ENCODE data around the gene MED12L.
A peak's percentile ranks its signal among the peaks of the same experiment; 100 is the strongest.
"Not testable (repeated sequence)": the region's sequence is repeated elsewhere in the genome, so short reads cannot be mapped to it uniquely, and the experiment has no call there.

The MED12L gene

GRCh38 chr3:151219056-151219455 lies 133.6 kb downstream of the MED12L start:
- Mint-ChIP-seq H3K9me3 (no peaks in the 10 kb centered on the region), H3K27ac (no peak overlapping the region), H3K27me3 (no peaks in the 10 kb centered on the region), H3K4me3 (no peak overlapping the region), H3K36me3 (peaks cover 9% of the 10 kb centered on the region), H3K4me1 (peaks cover 8% of the 10 kb centered on the region)

DNA sequence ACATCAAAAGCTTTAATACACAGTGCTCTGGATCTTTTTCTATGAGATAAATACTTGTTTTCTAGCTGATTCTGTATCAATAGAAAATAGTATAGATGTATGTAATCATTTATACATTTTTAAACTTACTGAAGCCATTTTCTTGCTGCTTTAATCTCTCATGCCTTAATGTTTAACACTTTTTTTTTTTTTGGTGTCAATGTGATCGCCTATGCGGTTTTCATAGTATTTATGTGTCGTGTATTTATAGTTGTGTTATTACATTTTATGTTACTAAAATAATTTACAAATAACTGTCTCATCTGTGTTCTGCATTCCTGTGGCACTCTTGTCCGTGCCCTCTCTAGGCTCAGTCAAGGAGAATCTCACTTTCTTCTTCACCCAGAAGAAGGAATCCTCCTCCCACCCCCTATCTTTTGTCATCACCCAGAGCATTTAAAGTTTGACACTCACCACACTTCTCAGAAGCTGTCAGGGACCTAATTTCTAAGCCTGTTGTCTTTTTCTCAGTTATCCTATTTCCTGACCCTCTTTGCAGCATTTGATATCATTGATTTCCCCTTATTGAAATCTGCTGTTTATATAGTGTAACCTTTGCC lies 138.9 kb downstream of the MED12L start:
- H3K4me1 Mint-ChIP-seq, result peaks cover 35% of the 10 kb centered on the region
- H3K9me3 Mint-ChIP-seq, result no peaks in the 10 kb centered on the region
- H3K36me3 Mint-ChIP-seq, result peaks cover 9% of the 10 kb centered on the region
- H3K4me3 Mint-ChIP-seq, result no peak overlapping the region
- H3K27me3 Mint-ChIP-seq, result no peaks in the 10 kb centered on the region
- no peak overlapping the region for H3K27ac Mint-ChIP-seq

GRCh38 chr3:151225040-151225975 lies 139.8 kb downstream of the MED12L start:
- Mint-ChIP-seq H3K4me3 (no peak overlapping the region), H3K4me1 (peaks cover 37% of the 10 kb centered on the region), H3K27me3 (no peaks in the 10 kb centered on the region), H3K27ac (peak overlapping the region; percentile 53), H3K9me3 (no peaks in the 10 kb centered on the region), H3K36me3 (peaks cover 9% of the 10 kb centered on the region)

DNA sequence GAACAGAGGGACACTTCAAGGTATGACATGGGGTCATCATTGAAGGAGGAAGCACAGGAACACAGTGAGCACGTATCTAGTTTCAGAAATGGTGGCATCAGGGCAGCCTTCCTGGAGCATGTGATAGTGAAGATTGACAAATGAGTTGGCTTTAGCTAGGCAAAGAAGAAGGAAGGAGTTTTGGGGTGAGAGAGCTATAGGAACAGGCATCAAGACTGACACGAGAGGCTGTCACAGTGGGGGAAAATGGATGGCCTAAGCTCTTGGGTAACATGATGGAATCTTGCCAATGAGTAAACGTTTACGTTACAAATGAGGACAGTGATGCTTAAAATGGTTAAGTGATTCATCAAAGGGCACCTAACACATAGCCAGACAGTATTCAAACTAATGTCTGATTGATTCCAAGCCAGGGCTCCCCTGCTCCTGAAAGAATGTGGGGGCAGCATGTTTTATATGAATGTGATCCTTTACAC lies 140.7 kb downstream of the MED12L start:
- Mint-ChIP-seq H3K27ac (peak overlapping the region; percentile 53), H3K27me3 (no peaks in the 10 kb centered on the region), H3K4me3 (no peak overlapping the region), H3K9me3 (no peaks in the 10 kb centered on the region), H3K36me3 (peaks cover 8% of the 10 kb centered on the region), H3K4me1 (peaks cover 45% of the 10 kb centered on the region)

DNA sequence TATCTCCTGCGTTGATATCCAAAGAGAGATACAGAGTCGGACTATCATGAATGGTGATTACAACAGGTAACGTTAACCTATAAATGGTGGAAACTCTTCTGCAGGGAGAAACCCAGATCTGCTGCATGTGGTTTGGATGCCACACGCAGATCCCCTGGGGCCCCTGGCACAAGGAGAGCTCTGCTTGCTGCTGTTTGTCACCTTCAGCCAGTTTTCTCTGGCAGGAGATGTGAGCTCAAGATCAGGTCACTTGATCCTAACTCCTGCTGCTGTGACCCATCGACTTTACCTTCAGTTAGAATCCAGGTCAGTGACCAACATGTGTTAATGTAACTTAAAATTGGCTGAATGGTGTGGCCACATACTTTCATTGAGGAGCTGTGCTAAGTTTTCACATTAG lies 141.4 kb downstream of the MED12L start:
- H3K4me3 Mint-ChIP-seq, result no peak overlapping the region
- H3K27me3 Mint-ChIP-seq, result no peaks in the 10 kb centered on the region
- H3K9me3 Mint-ChIP-seq, result no peaks in the 10 kb centered on the region
- H3K27ac Mint-ChIP-seq, result no peak overlapping the region
- peaks cover 6% of the 10 kb centered on the region for H3K36me3 Mint-ChIP-seq
- peaks cover 48% of the 10 kb centered on the region for H3K4me1 Mint-ChIP-seq

DNA sequence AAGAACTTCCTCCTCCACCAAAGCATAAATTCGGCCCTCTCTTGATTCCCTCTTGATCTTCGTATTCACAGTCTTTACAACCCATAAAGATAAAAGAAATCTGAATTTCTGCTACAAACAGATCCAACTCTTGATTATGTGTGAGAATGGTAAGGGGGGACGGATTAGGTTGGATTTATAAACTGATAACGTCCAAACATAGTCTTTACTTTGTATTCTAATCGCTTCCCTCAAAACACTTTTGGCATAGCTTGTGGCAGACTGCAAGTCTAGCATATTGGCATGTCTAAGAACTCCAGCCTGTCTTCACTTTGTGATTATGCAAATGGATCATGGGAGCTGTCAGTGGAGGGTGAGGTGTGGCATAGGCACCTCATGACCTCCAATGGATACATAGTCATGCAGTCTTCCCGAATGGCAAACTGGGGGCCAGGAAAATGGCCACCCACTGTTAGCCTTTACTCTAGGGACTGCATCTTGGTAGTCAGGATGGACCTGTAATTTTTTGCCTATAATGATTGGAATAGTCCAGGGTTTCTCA lies 141.9 kb downstream of the MED12L start:
- Mint-ChIP-seq H3K27me3 (no peaks in the 10 kb centered on the region), H3K4me3 (no peak overlapping the region), H3K9me3 (no peaks in the 10 kb centered on the region), H3K4me1 (peaks cover 48% of the 10 kb centered on the region), H3K36me3 (peaks cover 3% of the 10 kb centered on the region), H3K27ac (peak overlapping the region; percentile 15)

- Mint-ChIP-seq H3K36me3 (peaks cover 2% of the 10 kb centered on the region), H3K4me1 (peaks cover 48% of the 10 kb centered on the region), H3K27ac (peak overlapping the region; percentile 9), H3K4me3 (peak overlapping the region; percentile 8), H3K27me3 (no peaks in the 10 kb centered on the region), H3K9me3 (no peaks in the 10 kb centered on the region)
These were observed 142.6 kb downstream of the MED12L start for GRCh38 chr3:151227807-151228665.

- H3K9me3 Mint-ChIP-seq, result no peaks in the 10 kb centered on the region
- no peak overlapping the region for H3K4me3 Mint-ChIP-seq
- no peak overlapping the region for H3K27ac Mint-ChIP-seq
- no peaks in the 10 kb centered on the region for H3K27me3 Mint-ChIP-seq
- H3K4me1 Mint-ChIP-seq, result peaks cover 48% of the 10 kb centered on the region
- H3K36me3 Mint-ChIP-seq, result peaks cover 2% of the 10 kb centered on the region
These were observed 143.2 kb downstream of the MED12L start for GRCh38 chr3:151228666-151229040.

- Mint-ChIP-seq H3K36me3 (peaks cover 2% of the 10 kb centered on the region), H3K4me3 (peak overlapping the region; percentile 34), H3K27me3 (no peaks in the 10 kb centered on the region), H3K9me3 (no peaks in the 10 kb centered on the region), H3K4me1 (peaks cover 40% of the 10 kb centered on the region), H3K27ac (peak overlapping the region; percentile 85)
These were observed 145.2 kb downstream of the MED12L start for GRCh38 chr3:151230646-151231045.

GRCh38 chr3:151232403-151232802 lies 146.9 kb downstream of the MED12L start:
- not testable (repeated sequence) for H3K27me3 Mint-ChIP-seq, H3K27ac Mint-ChIP-seq, H3K9me3 Mint-ChIP-seq, H3K4me3 Mint-ChIP-seq, H3K36me3 Mint-ChIP-seq
- peaks cover 27% of the 10 kb centered on the region for H3K4me1 Mint-ChIP-seq

GRCh38 chr3:151232991-151233390 lies 147.5 kb downstream of the MED12L start:
- Mint-ChIP-seq H3K4me1 (peaks cover 21% of the 10 kb centered on the region), H3K9me3 (no peaks in the 10 kb centered on the region), H3K36me3 (peaks cover 2% of the 10 kb centered on the region), H3K27me3 (no peaks in the 10 kb centered on the region), H3K27ac (peak overlapping the region; percentile 56), H3K4me3 (no peak overlapping the region)

DNA sequence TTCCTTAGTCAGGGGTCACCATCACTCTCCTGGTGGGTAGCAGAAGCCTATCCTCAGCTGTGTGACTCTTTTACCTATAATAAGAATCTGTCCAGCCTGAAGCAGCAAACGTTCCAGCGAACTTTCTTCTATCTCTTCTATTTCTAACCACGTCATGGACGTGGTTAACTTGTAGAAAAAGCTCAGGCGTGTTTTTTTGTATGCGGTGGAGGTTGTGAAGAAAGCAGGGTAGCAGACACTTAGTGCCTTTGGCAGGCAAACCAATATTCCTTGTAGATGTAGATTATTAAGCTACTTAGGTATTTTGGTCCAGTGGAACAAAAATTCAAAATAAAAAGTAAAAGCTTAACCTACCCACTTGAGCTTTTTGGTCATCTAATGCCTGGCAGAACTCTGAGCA lies 149.4 kb downstream of the MED12L start:
- no peaks in the 10 kb centered on the region for H3K27me3 Mint-ChIP-seq
- no peak overlapping the region for H3K4me3 Mint-ChIP-seq
- peaks cover 2% of the 10 kb centered on the region for H3K36me3 Mint-ChIP-seq
- H3K4me1 Mint-ChIP-seq, result peaks cover 13% of the 10 kb centered on the region
- H3K9me3 Mint-ChIP-seq, result no peaks in the 10 kb centered on the region
- H3K27ac Mint-ChIP-seq, result no peak overlapping the region

GRCh38 chr3:151236316-151236715 lies 150.9 kb downstream of the MED12L start:
- H3K36me3 Mint-ChIP-seq, result peaks cover 2% of the 10 kb centered on the region
- H3K27me3 Mint-ChIP-seq, result peaks cover 1% of the 10 kb centered on the region
- H3K4me3 Mint-ChIP-seq, result no peak overlapping the region
- no peaks in the 10 kb centered on the region for H3K9me3 Mint-ChIP-seq
- peaks cover under 1% of the 10 kb centered on the region for H3K4me1 Mint-ChIP-seq
- no peak overlapping the region for H3K27ac Mint-ChIP-seq

- Mint-ChIP-seq H3K4me3 (no peak overlapping the region), H3K36me3 (peaks cover 2% of the 10 kb centered on the region), H3K27ac (no peak overlapping the region), H3K27me3 (peaks cover 2% of the 10 kb centered on the region), H3K4me1 (no peaks in the 10 kb centered on the region), H3K9me3 (no peaks in the 10 kb centered on the region)
These were observed 151.3 kb downstream of the MED12L start for GRCh38 chr3:151236736-151237135.

DNA sequence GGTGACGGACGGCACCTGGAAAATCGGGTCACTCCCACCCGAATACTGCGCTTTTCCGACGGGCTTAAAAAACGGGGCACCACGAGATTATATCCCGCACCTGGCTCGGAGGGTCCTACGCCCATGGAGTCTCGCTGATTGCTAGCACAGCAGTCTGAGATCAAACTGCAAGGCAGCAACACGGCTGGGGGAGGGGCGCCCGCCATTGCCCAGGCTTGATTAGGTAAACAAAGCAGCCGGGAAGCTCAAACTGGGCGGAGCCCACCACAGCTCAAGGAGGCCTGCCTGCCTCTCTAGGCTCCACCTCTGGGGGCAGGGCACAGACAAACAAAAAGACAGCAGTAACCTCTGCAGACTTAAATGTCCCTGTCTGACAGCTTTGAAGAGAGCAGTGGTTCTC lies 156.5 kb downstream of the MED12L start:
- H3K4me3 Mint-ChIP-seq, H3K4me1 Mint-ChIP-seq, H3K27ac Mint-ChIP-seq, H3K36me3 Mint-ChIP-seq, H3K9me3 Mint-ChIP-seq, H3K27me3 Mint-ChIP-seq: not testable (repeated sequence)

Measured in activated naive CD4-positive, alpha-beta T cell treated with anti-CD3 and anti-CD28 coated beads, Interleukin-2, amount 50 U/mL, for 24 hours (primary cell).